ENCODE data around the gene OR2AG2.

Gene OR2AG2

GRCh38 chr11:6734616-6735015, 37.2 kb downstream of the OR2AG2 start:
- no peak overlapping the region for H3K27ac ChIP-seq (ENCODE audit: low read depth, low read length, poor library complexity, severe bottlenecking)
- no peak for TF ChIP-seq CTCF (IDR thresholded peaks at IDR 0.05; ENCODE audit: low read length)
- no peak for TF ChIP-seq EZH2 (IDR thresholded peaks at IDR 0.05; ENCODE audit: borderline replicate concordance, low read length)
- H3K9me2 ChIP-seq (ENCODE audit: low read depth, low read length), result no peaks in the 10 kb centered on the region
- no peaks in the 10 kb centered on the region for H3K9me3 ChIP-seq (ENCODE audit: low read length)
- H4K20me1 ChIP-seq (ENCODE audit: insufficient read depth, low read length), result no peaks in the 10 kb centered on the region
- H3K4me2 ChIP-seq (ENCODE audit: low read length), result no peak overlapping the region
- H3K9ac ChIP-seq (ENCODE audit: low read length), result no peak overlapping the region
- H3K36me3 ChIP-seq (ENCODE audit: insufficient read depth, low read length), result no peaks in the 10 kb centered on the region
- H3K4me1 ChIP-seq (ENCODE audit: insufficient read depth, low read length, severe bottlenecking), result no peaks in the 10 kb centered on the region
- H3K79me2 ChIP-seq (ENCODE audit: insufficient read depth, low read length), result no peaks in the 10 kb centered on the region
- no peaks in the 10 kb centered on the region for H3K27me3 ChIP-seq (ENCODE audit: insufficient read depth, low read length)
- no peak overlapping the region for H2AFZ ChIP-seq (ENCODE audit: low read length)
- no peaks in the 10 kb centered on the region for H3F3A ChIP-seq (ENCODE audit: insufficient read depth, low read length)
- no peak overlapping the region for H3K4me3 ChIP-seq (ENCODE audit: low read depth, low read length, poor library complexity, severe bottlenecking)

- TF ChIP-seq EZH2 (IDR thresholded peaks at IDR 0.05; ENCODE audit: borderline replicate concordance, low read length), result no peak
- no peak for TF ChIP-seq CTCF (IDR thresholded peaks at IDR 0.05; ENCODE audit: low read length)
- Histone ChIP-seq H3K27ac (ENCODE audit: low read depth, low read length, poor library complexity, severe bottlenecking) (no peak overlapping the region), H3K27me3 (ENCODE audit: insufficient read depth, low read length) (no peaks in the 10 kb centered on the region), H3K9me2 (ENCODE audit: low read depth, low read length) (no peaks in the 10 kb centered on the region), H4K20me1 (ENCODE audit: insufficient read depth, low read length) (no peaks in the 10 kb centered on the region), H2AFZ (ENCODE audit: low read length) (no peak overlapping the region), H3K79me2 (ENCODE audit: insufficient read depth, low read length) (no peaks in the 10 kb centered on the region), H3K36me3 (ENCODE audit: insufficient read depth, low read length) (no peaks in the 10 kb centered on the region), H3K4me3 (ENCODE audit: low read depth, low read length, poor library complexity, severe bottlenecking) (no peak overlapping the region), H3K4me1 (ENCODE audit: insufficient read depth, low read length, severe bottlenecking) (no peaks in the 10 kb centered on the region), H3K9me3 (ENCODE audit: low read length) (no peaks in the 10 kb centered on the region), H3F3A (ENCODE audit: insufficient read depth, low read length) (no peaks in the 10 kb centered on the region), H3K9ac (ENCODE audit: low read length) (no peak overlapping the region), H3K4me2 (ENCODE audit: low read length) (no peak overlapping the region)
Measured at GRCh38 chr11:6733326-6734275, 38.2 kb downstream of the OR2AG2 start.

GRCh38 chr11:6727971-6728760, 43.6 kb downstream of the OR2AG2 start:
- TF ChIP-seq CTCF (IDR thresholded peaks at IDR 0.05; ENCODE audit: low read length), result no peak
- no peak for TF ChIP-seq EZH2 (IDR thresholded peaks at IDR 0.05; ENCODE audit: borderline replicate concordance, low read length)
- H2AFZ ChIP-seq (ENCODE audit: low read length), result no peak overlapping the region

More at GRCh38 chr11:6727971-6728760, 43.6 kb downstream of the OR2AG2 start:
- Histone ChIP-seq H3K4me2 (ENCODE audit: low read length) (no peak overlapping the region), H3K36me3 (ENCODE audit: insufficient read depth, low read length) (no peaks in the 10 kb centered on the region), H3F3A (ENCODE audit: insufficient read depth, low read length) (no peaks in the 10 kb centered on the region), H3K9ac (ENCODE audit: low read length) (no peak overlapping the region), H3K9me2 (ENCODE audit: low read depth, low read length) (no peaks in the 10 kb centered on the region), H4K20me1 (ENCODE audit: insufficient read depth, low read length) (no peaks in the 10 kb centered on the region), H3K4me3 (ENCODE audit: low read depth, low read length, poor library complexity, severe bottlenecking) (no peak overlapping the region), H3K4me1 (ENCODE audit: insufficient read depth, low read length, severe bottlenecking) (no peaks in the 10 kb centered on the region), H3K9me3 (ENCODE audit: low read length) (no peaks in the 10 kb centered on the region), H3K27ac (ENCODE audit: low read depth, low read length, poor library complexity, severe bottlenecking) (no peak overlapping the region), H3K79me2 (ENCODE audit: insufficient read depth, low read length) (no peaks in the 10 kb centered on the region), H3K27me3 (ENCODE audit: insufficient read depth, low read length) (no peaks in the 10 kb centered on the region; the same call in 1 of the 2 replicates)

Data from OCI-LY1 (cell line).